ENCODE results near the gene TINAGL1. TPM values are rescaled to one million over a fixed set of nuclear protein-coding genes. Genes with fewer than 3 reads are reported as not detected.

Gene TINAGL1
- total and polyA plus RNA-seq, 10 of the 15 experiments (the other 5 are each of a cell fraction or from before 2014, with no cell fraction given), result 0.20 to 0.49 (median 0.23) TPM; not detected in 7

DNA sequence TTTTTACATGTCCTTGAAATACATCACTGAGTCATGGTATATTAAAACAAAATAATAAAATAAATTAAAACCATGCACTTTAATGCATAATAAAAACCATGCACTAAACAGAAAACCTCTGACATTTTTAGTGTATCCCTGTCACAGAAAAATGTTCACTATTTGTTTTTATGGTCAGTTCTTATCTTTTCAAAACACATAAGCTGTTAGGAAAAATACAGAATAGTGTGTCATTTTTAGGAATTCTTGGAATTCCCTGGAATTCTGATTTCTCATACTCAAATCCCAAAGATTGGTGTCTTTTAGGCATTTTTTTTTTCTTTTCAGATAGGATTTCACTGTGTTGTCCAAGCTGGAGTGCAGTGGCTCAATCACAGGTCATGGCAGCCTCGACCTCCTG, 25.1 kb upstream of the TINAGL1 start (continued):
- TF ChIP-seq EGR1 (IDR thresholded peaks at IDR 0.05; ENCODE audit: borderline replicate concordance in 1 of 2, low read depth in 2 of 2, low read length in 2 of 2) (no peak), STAT1 (conservative IDR thresholded peaks at IDR 0.05) (no peak), CBX3 (IDR thresholded peaks at IDR 0.05; ENCODE audit: borderline replicate concordance, low read depth) (no peak)

GRCh38 chr1:31552489-31552888, 23.8 kb upstream of the TINAGL1 start:
- in situ Hi-C loops (cut with MboI) (no loop called here), intact Hi-C loops (cut with micrococcal nuclease; ENCODE audit: unreplicated experiment) (no loop called here)
- TF ChIP-seq ZZZ3 (IDR thresholded peaks at IDR 0.05; ENCODE audit: control insufficient read depth, insufficient read length, low read depth), result no peak
- no peak for TF ChIP-seq ZBED1 (IDR thresholded peaks at IDR 0.05; ENCODE audit: borderline replicate concordance)
- TF ChIP-seq EED (IDR thresholded peaks at IDR 0.05; ENCODE audit: low read depth), result no peak
- no peak for TF ChIP-seq ZNF274 (IDR thresholded peaks at IDR 0.05; ENCODE audit: insufficient read depth, insufficient read length)
- TF ChIP-seq ZNF207 (IDR thresholded peaks at IDR 0.05; ENCODE audit: borderline replicate concordance), result no peak
- DNase-seq (ENCODE audit: low read depth, low spot score), result no peak
- no peak for ATAC-seq
- CTCF ChIA-PET, result interaction anchor here (0.6 to 1.0 kb wide), 3 partner anchors 41 to 236 kb away, joined by 3 to 4 read pairs (median 3); no protein-coding TSS in a partner anchor
- no peaks in the 10 kb centered on the region for H3K36me3 ChIP-seq (ENCODE audit: control insufficient read depth in 2 of 2, insufficient read depth in 2 of 2, low read length in 1 of 2)
- H3K79me2 ChIP-seq (ENCODE audit: control insufficient read depth, insufficient read depth, low read length), result no peaks in the 10 kb centered on the region
- H3K4me3 ChIP-seq, result no peak overlapping the region
- no peak overlapping the region for H2AFZ ChIP-seq (ENCODE audit: control insufficient read depth, low read depth, low read length)
- no peak overlapping the region for H3K27ac ChIP-seq (ENCODE audit: control insufficient read depth, insufficient read depth)
- H3K4me2 ChIP-seq (ENCODE audit: control insufficient read depth, insufficient read depth), result no peak overlapping the region
- no peaks in the 10 kb centered on the region for H3K27me3 ChIP-seq (replicated peaks in 1 of 2; ENCODE audit: control insufficient read depth in 2 of 2, insufficient read depth in 2 of 2, low read length in 1 of 2)
- no peaks in the 10 kb centered on the region for H4K20me1 ChIP-seq (ENCODE audit: control insufficient read depth, insufficient read depth)
- POLR2A ChIA-PET, result interaction anchor here (0.8 kb wide), 1 partner anchor 43 kb away, joined by 3 read pairs; no protein-coding TSS in a partner anchor
- 62% methylated on average over 7 of the region's 7 CpGs for WGBS (ENCODE audit: insufficient coverage, insufficient replicate concordance, low lambda C conversion rate, missing lambda C conversion rate)
- no peak for FAIRE-seq
- peaks cover 14% of the 10 kb centered on the region for H3K4me1 ChIP-seq (ENCODE audit: control insufficient read depth, insufficient read depth, low read length)
- H3K9ac ChIP-seq (ENCODE audit: control insufficient read depth, insufficient read depth, low read length), result no peak overlapping the region
- RAD21 ChIA-PET (ENCODE audit: unreplicated experiment), result interaction anchor here (0.6 kb wide), 1 partner anchor 9 kb away, joined by 3 read pairs; no protein-coding TSS in a partner anchor
- no TSS peak for BruUV-seq (replicated peaks)
- H3K9me3 ChIP-seq (replicated peaks; ENCODE audit: control insufficient read depth, insufficient read depth, low read length), result no peaks in the 10 kb centered on the region
- SMC1A ChIA-PET (ENCODE audit: uncharacterized antibody, unreplicated experiment), result no interaction called here

Data from GM12878 (cell line).